NCI-H1105 (cell line): ENCODE data around the gene DKC1.

Experiments used
- DNase-seq: peaks from one replicate; lab custom pipeline; 2025; lab: John Stamatoyannopoulos, UW

The DKC1 gene

GRCh38 chrX:154737136-154737535 lies 25.5 kb upstream of the DKC1 start:
- DNase-seq = no peak

- DNase-seq = no peak
These were observed 24.5 kb upstream of the DKC1 start for GRCh38 chrX:154738011-154738738.

- no peak for DNase-seq
These were observed 22.7 kb upstream of the DKC1 start for GRCh38 chrX:154739952-154740465.

- no peak for DNase-seq
These were observed 20.1 kb upstream of the DKC1 start for GRCh38 chrX:154742613-154743012.

GRCh38 chrX:154748712-154749339 lies 13.8 kb upstream of the DKC1 start:
- DNase-seq = peak; percentile 39

- no peak for DNase-seq
These were observed 12.8 kb upstream of the DKC1 start for GRCh38 chrX:154749856-154750255.

GRCh38 chrX:154750301-154751202 lies 12.1 kb upstream of the DKC1 start, which contains the start of gene GAB3:
GAB3 (minus strand) TSS chrX:154751077; CDS start chrX:154751025, 52 bp downstream.
- DNase-seq = peak; percentile 23

- no peak for DNase-seq
These were observed 11.4 kb upstream of the DKC1 start for GRCh38 chrX:154751203-154751668.

- no peak for DNase-seq
These were observed 10.9 kb upstream of the DKC1 start for GRCh38 chrX:154751669-154752271.

GRCh38 chrX:154758696-154759095 lies 4.0 kb upstream of the DKC1 start:
- DNase-seq = no peak

- peak; percentile 70 for DNase-seq
These were observed 607 bp upstream of the DKC1 start for GRCh38 chrX:154761977-154762536.

- DNase-seq = no peak
These were observed 12.0 kb downstream of the DKC1 start for GRCh38 chrX:154774622-154775021.

GRCh38 chrX:154775419-154776349 lies 13.0 kb downstream of the DKC1 start:
- DNase-seq = no peak

GRCh38 chrX:154776753-154777152 lies 14.1 kb downstream of the DKC1 start:
- DNase-seq = no peak

GRCh38 chrX:154779261-154779660 lies 16.6 kb downstream of the DKC1 start:
- DNase-seq = no peak

- DNase-seq = no peak
These were observed 18.3 kb downstream of the DKC1 start for GRCh38 chrX:154780968-154781367.

- no peak for DNase-seq
These were observed 21.7 kb downstream of the DKC1 start for GRCh38 chrX:154784149-154784995.

- no peak for DNase-seq
These were observed 23.1 kb downstream of the DKC1 start for GRCh38 chrX:154785716-154786115.

GRCh38 chrX:154791467-154791866 lies 28.8 kb downstream of the DKC1 start:
- DNase-seq = no peak
